ENCODE results near the gene PXT1.

DNA sequence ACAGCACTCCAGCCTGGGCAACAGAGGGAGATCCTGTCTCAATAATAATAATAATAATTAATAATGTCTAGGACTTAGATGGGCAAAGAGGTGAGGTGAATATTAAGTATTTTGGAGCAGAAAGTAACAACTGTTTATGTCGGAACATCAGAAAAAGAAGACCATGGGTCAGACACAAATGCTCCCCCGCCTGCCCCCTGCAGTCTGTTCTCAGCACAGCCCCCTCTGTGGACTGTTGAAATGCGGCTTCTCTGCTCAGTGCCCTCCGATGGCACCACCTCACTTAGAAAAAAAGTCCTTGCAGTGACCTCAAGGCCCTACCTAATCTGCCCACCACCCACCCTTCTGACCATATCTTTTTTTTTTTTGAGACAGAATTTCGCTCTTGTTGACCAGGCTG, 50.0 kb downstream of the PXT1 start:
- TF ChIP-seq, protein P1, sequence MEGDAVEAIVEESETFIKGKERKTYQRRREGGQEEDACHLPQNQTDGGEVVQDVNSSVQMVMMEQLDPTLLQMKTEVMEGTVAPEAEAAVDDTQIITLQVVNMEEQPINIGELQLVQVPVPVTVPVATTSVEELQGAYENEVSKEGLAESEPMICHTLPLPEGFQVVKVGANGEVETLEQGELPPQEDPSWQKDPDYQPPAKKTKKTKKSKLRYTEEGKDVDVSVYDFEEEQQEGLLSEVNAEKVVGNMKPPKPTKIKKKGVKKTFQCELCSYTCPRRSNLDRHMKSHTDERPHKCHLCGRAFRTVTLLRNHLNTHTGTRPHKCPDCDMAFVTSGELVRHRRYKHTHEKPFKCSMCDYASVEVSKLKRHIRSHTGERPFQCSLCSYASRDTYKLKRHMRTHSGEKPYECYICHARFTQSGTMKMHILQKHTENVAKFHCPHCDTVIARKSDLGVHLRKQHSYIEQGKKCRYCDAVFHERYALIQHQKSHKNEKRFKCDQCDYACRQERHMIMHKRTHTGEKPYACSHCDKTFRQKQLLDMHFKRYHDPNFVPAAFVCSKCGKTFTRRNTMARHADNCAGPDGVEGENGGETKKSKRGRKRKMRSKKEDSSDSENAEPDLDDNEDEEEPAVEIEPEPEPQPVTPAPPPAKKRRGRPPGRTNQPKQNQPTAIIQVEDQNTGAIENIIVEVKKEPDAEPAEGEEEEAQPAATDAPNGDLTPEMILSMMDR (IDR thresholded peaks at IDR 0.05) = no peak
- no peak for TF ChIP-seq EZH2 (IDR thresholded peaks at IDR 0.05; ENCODE audit: borderline replicate concordance, insufficient read depth, low read depth, low read length, poor library complexity, severe bottlenecking)
